ENCODE data around the gene CYLD. TPM values are rescaled to one million over a fixed set of nuclear protein-coding genes. Genes with fewer than 3 reads are reported as not detected.

CYLD gene
- total and polyA plus RNA-seq, 2 of the 4 experiments (the other 2 are of a cell fraction): 16.2 to 37.3 TPM

DNA sequence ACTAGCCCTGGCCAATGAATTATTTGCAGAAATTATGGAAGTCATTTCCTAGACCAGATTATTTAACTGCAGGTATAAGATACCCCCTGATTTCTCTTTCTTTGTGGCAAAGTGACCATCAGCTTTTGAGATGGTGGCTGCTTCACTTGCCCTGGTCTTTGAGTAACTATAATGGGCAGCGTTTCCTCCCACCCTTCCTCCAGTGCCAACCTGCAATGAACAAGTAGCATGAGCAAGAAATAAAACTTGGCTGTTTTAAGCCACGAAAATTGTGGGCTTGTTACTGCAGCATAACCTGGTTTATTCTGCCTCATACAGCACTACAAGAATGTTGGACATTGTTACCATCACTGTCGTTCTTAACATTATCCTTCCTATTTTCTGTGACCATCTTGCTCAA is 105.3 kb downstream of the CYLD start:
- Histone ChIP-seq H2BK5ac (ENCODE audit: low read depth, low read length, poor library complexity, severe bottlenecking) (no peak overlapping the region), H3K27me3 (ENCODE audit: control insufficient read depth, insufficient read depth, low read length) (peaks cover 9% of the 10 kb centered on the region), H3K9ac (ENCODE audit: low read depth, low read length) (no peak overlapping the region), H3K23ac (ENCODE audit: low read depth, low read length) (no peak overlapping the region), H3K56ac (ENCODE audit: extremely low read depth, insufficient read depth, low read length) (no peak overlapping the region), H4K20me1 (ENCODE audit: insufficient read depth, low read length) (no peaks in the 10 kb centered on the region), H3K4me1 (ENCODE audit: control insufficient read depth, insufficient read depth, low read length) (no peaks in the 10 kb centered on the region), H4K8ac (ENCODE audit: low read depth in 2 of 2, low read length in 2 of 2) (no peak overlapping the region), H4K5ac (ENCODE audit: low read depth, low read length) (no peak overlapping the region), H3K4me2 (ENCODE audit: low read depth, low read length) (no peak overlapping the region), H3K36me3 (ENCODE audit: control insufficient read depth, insufficient read depth, low read length) (no peaks in the 10 kb centered on the region), H2BK15ac (ENCODE audit: low read depth, low read length) (no peak overlapping the region), H3K18ac (ENCODE audit: low read depth, low read length) (no peak overlapping the region), H2BK20ac (ENCODE audit: low read depth, low read length) (no peak overlapping the region), H2AFZ (replicated peaks; ENCODE audit: low read length, poor library complexity) (no peak overlapping the region), H4K91ac (ENCODE audit: insufficient read depth, low read depth, low read length) (no peak overlapping the region), H3K9me1 (ENCODE audit: insufficient read depth, low read length) (no peaks in the 10 kb centered on the region), H3K4me3 (ENCODE audit: insufficient read depth, low read depth, low read length) (no peak overlapping the region), H3K79me1 (ENCODE audit: low read depth in 1 of 2, low read length in 2 of 2) (no peaks in the 10 kb centered on the region), H3K27ac (ENCODE audit: insufficient read depth, low read length) (no peak overlapping the region), H2AK5ac (ENCODE audit: low read depth, low read length) (no peak overlapping the region), H2AK9ac (replicated peaks; ENCODE audit: low read depth, low read length, poor library complexity) (no peak overlapping the region), H3K14ac (replicated peaks; ENCODE audit: low read depth, low read length) (no peak overlapping the region), H3K4ac (ENCODE audit: low read depth, low read length) (no peak overlapping the region), H3K9me3 (ENCODE audit: control insufficient read depth, insufficient read depth, low read length) (no peaks in the 10 kb centered on the region), H2BK120ac (ENCODE audit: low read depth, low read length) (no peak overlapping the region)
- POLR2A ChIA-PET (ENCODE audit: unreplicated experiment): no interaction called here
- no TSS peak for BruUV-seq (replicated peaks)
- WGBS, 2 experiments (ENCODE audit: extremely low coverage in 2 of 2, insufficient read length in 1 of 2): 0% methylated on average over 1 of the region's 3 CpGs; no CpG with 5 or more reads in 1 of the 2 experiments
- ATAC-seq (ENCODE audit: low read depth) (no peak), DNase-seq (no peak)
- TF ChIP-seq, protein P1, sequence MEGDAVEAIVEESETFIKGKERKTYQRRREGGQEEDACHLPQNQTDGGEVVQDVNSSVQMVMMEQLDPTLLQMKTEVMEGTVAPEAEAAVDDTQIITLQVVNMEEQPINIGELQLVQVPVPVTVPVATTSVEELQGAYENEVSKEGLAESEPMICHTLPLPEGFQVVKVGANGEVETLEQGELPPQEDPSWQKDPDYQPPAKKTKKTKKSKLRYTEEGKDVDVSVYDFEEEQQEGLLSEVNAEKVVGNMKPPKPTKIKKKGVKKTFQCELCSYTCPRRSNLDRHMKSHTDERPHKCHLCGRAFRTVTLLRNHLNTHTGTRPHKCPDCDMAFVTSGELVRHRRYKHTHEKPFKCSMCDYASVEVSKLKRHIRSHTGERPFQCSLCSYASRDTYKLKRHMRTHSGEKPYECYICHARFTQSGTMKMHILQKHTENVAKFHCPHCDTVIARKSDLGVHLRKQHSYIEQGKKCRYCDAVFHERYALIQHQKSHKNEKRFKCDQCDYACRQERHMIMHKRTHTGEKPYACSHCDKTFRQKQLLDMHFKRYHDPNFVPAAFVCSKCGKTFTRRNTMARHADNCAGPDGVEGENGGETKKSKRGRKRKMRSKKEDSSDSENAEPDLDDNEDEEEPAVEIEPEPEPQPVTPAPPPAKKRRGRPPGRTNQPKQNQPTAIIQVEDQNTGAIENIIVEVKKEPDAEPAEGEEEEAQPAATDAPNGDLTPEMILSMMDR (conservative IDR thresholded peaks at IDR 0.05; ENCODE audit: low read depth, low read length): no peak
- TF ChIP-seq NFE2L2 (IDR thresholded peaks at IDR 0.05; ENCODE audit: low read depth, low read length): no peak
- no peak for TF ChIP-seq POLR2A (IDR thresholded peaks at IDR 0.05; ENCODE audit: low read depth, low read length)
- no peak for TF ChIP-seq RAD21 (IDR thresholded peaks at IDR 0.05; ENCODE audit: low read length)
- TF ChIP-seq MXI1 (IDR thresholded peaks at IDR 0.05; ENCODE audit: borderline replicate concordance, low read depth, low read length): no peak
- no peak for TF ChIP-seq RCOR1 (IDR thresholded peaks at IDR 0.05; ENCODE audit: insufficient replicate concordance, low read length)
- no peak for TF ChIP-seq CHD1 (IDR thresholded peaks at IDR 0.05; ENCODE audit: low read depth, low read length)
- CTCF ChIA-PET: no interaction called here
- in situ Hi-C loops (cut with MboI; ENCODE audit: low sequenced_read_pairs) (no loop called here), intact Hi-C loops (cut with micrococcal nuclease) (no loop called here), dilution Hi-C loops (cut with HindIII; ENCODE audit: low sequenced_read_pairs, unreplicated experiment) (no loop called here)

All from IMR-90 (cell line).